PC-3 (cell line): ENCODE data around the gene OGFRL1. TPM values are rescaled to one million over a fixed set of nuclear protein-coding genes. Genes with fewer than 3 reads are reported as not detected.

Source experiments
- ATAC-seq: fragments of 200-7000 bp; cut with Tn5 transposase; 2 replicates; pipeline ENCODE4 v1.9.1; 2020; ENCODE audit warnings: mild to moderate bottlenecking, moderate library complexity
- BruUV-seq: library from RNA; stranded (reverse); fragments of 400-500 nt; replicated peaks from 2 replicates; lab custom pipeline; 2021; lab: Mats Ljungman, UMichigan
- CTCF ChIA-PET: fragments of 300-600 bp; sonication (Branson Sonifier 250); formaldehyde crosslinking; loops from one replicate; lab custom pipeline; 2022; ENCODE audit warnings: antibody characterized with exemption; lab: Charles Lee
- POLR2A ChIA-PET: fragments of 300-600 bp; sonication (Branson Sonifier 250); formaldehyde crosslinking; loops from one replicate; lab custom pipeline; 2022; ENCODE audit warnings: antibody characterized with exemption; ENCODE audit not compliant: unreplicated experiment; lab: Charles Lee
- DNase-seq: peaks from one replicate; pipeline ENCODE4 v3.0.0-alpha.2; 2015
- H2AFZ ChIP-seq: fragments of 300-600 bp; sonication (generic); 2 replicates; pipeline ENCODE4 v1.6.0; 2016; ENCODE audit warnings: antibody characterized with exemption, low read length
- H3F3A ChIP-seq: fragments of 300-600 bp; sonication (generic); one replicate; pipeline ENCODE4 v1.6.0; 2017; ENCODE audit warnings: antibody characterized with exemption, low read length, control low read depth, mild to moderate bottlenecking; ENCODE audit not compliant: unreplicated experiment
- H3K27ac ChIP-seq: fragments of 300-600 bp; sonication (generic); 2 replicates; pipeline ENCODE4 v1.5.1; 2016; ENCODE audit warnings: mild to moderate bottlenecking, low read length
- H3K27me3 ChIP-seq: fragments of 300-600 bp; sonication (generic); 2 replicates; pipeline ENCODE4 v1.6.1; 2016; ENCODE audit warnings: low read length, mixed read lengths
- H3K36me3 ChIP-seq: fragments of 300-600 bp; sonication (generic); 2 replicates; pipeline ENCODE4 v1.6.1; 2016; ENCODE audit warnings: low read depth, mixed run types, low read length, mixed read lengths
- H3K4me1 ChIP-seq: fragments of 300-600 bp; sonication (generic); 2 replicates; pipeline ENCODE4 v1.5.1; 2016; ENCODE audit warnings: low read length; ENCODE audit not compliant: insufficient read depth
- H3K4me2 ChIP-seq: fragments of 300-600 bp; sonication (generic); 2 replicates; pipeline ENCODE4 v1.6.0; 2016; ENCODE audit warnings: low read length
- H3K4me3 ChIP-seq: fragments of 300-600 bp; sonication (generic); 2 replicates; pipeline ENCODE4 v1.5.1; 2016; ENCODE audit warnings: mild to moderate bottlenecking, low read length, mixed read lengths
- H3K79me2 ChIP-seq: fragments of 300-600 bp; sonication (generic); 2 replicates; pipeline ENCODE4 v1.6.1; 2017; ENCODE audit warnings: low read length, mixed read lengths
- H3K9ac ChIP-seq: fragments of 300-600 bp; sonication (generic); 2 replicates; pipeline ENCODE4 v1.6.0; 2016; ENCODE audit warnings: mild to moderate bottlenecking, low read length
- H3K9me2 ChIP-seq: fragments of 300-600 bp; sonication (generic); replicated peaks from 2 replicates; pipeline ENCODE4 v1.6.1; 2016; ENCODE audit warnings: mixed run types, low read length, mixed read lengths
- H3K9me3 ChIP-seq: fragments of 300-600 bp; sonication (generic); 2 replicates; pipeline ENCODE4 v1.6.1; 2016; ENCODE audit warnings: low read length, mixed read lengths
- H4K20me1 ChIP-seq: fragments of 300-600 bp; sonication (generic); 2 replicates; pipeline ENCODE4 v1.6.1; 2016; ENCODE audit warnings: low read length, mixed read lengths
- EZH2 ChIP-seq: fragments of 300-600 bp; sonication (generic); IDR thresholded peaks from one replicate; pipeline ENCODE4 v1.6.1; 2017; ENCODE audit warnings: antibody characterized with exemption, mild to moderate bottlenecking, low read length; ENCODE audit not compliant: unreplicated experiment
- EZH2phosphoT487 ChIP-seq: fragments of 300-600 bp; sonication (generic); IDR thresholded peaks from 2 replicates; pipeline ENCODE4 v1.6.1; 2018; ENCODE audit warnings: mild to moderate bottlenecking, antibody characterized with exemption, low read length, borderline replicate concordance
- intact Hi-C: fragments of 100-400 bp; cut with micrococcal nuclease; formaldehyde crosslinking; loops from 2 replicates; pipeline ENCODE4 v1.9.0; 2023
- total RNA-seq: library from RNA; depleted of rRNA; stranded (reverse); fragments of >200 nt; gene quantifications from 2 replicates; pipeline ENCODE4 v1.2.3, GENCODE V29; 2014
- TF ChIP-seq, protein P1 (sequence below): fragments of 300-600 bp; sonication (generic); conservative IDR thresholded peaks from 2 replicates; pipeline ENCODE4 v1.5.1; 2017; ENCODE audit warnings: antibody characterized with exemption, low read depth, mild to moderate bottlenecking, low read length

Gene OGFRL1
- total RNA-seq, 1 experiment from 2014 or later: 5.2 TPM

DNA sequence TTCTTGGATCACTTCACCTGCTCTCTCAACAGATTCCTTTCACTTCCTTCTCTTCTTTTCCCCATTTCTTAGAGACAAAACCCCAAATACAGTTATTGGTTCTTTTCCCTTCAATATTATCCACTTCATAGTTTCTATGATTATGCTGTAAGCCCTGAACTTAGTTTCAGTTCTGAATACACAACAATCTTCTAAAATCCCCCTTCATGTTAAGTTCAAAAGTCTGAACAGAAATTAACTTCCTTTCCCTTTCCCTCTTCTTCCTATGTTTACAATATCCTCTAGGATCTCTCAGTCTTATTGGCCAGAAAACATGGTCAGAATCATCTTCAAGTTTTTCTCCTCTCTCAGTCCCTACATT lies 57.7 kb downstream of the OGFRL1 start:
- H3K36me3 ChIP-seq: no peaks in the 10 kb centered on the region
- no peak overlapping the region for H3K4me2 ChIP-seq
- H3K9ac ChIP-seq: no peak overlapping the region
- no peaks in the 10 kb centered on the region for H3K9me2 ChIP-seq
- H3K27me3 ChIP-seq: no peaks in the 10 kb centered on the region
- no peaks in the 10 kb centered on the region for H3K9me3 ChIP-seq
- intact Hi-C loops: no loop called here
- no peaks in the 10 kb centered on the region for H4K20me1 ChIP-seq
- TF ChIP-seq, protein P1, sequence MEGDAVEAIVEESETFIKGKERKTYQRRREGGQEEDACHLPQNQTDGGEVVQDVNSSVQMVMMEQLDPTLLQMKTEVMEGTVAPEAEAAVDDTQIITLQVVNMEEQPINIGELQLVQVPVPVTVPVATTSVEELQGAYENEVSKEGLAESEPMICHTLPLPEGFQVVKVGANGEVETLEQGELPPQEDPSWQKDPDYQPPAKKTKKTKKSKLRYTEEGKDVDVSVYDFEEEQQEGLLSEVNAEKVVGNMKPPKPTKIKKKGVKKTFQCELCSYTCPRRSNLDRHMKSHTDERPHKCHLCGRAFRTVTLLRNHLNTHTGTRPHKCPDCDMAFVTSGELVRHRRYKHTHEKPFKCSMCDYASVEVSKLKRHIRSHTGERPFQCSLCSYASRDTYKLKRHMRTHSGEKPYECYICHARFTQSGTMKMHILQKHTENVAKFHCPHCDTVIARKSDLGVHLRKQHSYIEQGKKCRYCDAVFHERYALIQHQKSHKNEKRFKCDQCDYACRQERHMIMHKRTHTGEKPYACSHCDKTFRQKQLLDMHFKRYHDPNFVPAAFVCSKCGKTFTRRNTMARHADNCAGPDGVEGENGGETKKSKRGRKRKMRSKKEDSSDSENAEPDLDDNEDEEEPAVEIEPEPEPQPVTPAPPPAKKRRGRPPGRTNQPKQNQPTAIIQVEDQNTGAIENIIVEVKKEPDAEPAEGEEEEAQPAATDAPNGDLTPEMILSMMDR: no peak
- TF ChIP-seq EZH2 (no peak), EZH2phosphoT487 (no peak)
- POLR2A ChIA-PET: no interaction called here
- no peaks in the 10 kb centered on the region for H3F3A ChIP-seq
- BruUV-seq: no TSS peak
- no peak overlapping the region for H3K4me3 ChIP-seq
- CTCF ChIA-PET: no interaction called here
- H3K4me1 ChIP-seq: peaks cover 11% of the 10 kb centered on the region
- ATAC-seq (no peak), DNase-seq (no peak)
- H2AFZ ChIP-seq: no peak overlapping the region
- no peak overlapping the region for H3K27ac ChIP-seq
- H3K79me2 ChIP-seq: no peaks in the 10 kb centered on the region

DNA sequence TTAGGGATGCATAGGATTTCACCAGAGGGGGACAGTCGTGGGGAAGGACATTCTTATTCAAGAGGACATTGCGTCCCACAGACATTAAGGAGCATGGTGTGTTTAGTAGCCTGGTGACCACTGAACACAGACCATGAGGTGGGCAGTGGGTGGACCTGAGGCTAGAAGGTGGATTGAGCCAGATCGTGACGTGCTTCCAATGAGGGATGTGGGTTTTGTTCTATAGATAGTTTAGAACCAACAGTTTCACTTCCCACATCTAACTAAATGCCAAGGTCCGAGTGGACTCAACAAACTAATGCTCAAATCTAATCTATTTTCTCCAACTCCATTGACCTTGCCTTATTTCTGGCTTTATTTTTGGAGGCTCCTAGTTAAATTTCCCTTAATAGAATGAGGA lies 58.5 kb downstream of the OGFRL1 start:
- Histone ChIP-seq H3F3A (no peaks in the 10 kb centered on the region), H3K4me2 (no peak overlapping the region), H3K4me1 (peaks cover 11% of the 10 kb centered on the region), H3K27ac (no peak overlapping the region), H3K9ac (no peak overlapping the region), H3K27me3 (no peaks in the 10 kb centered on the region), H3K4me3 (no peak overlapping the region), H3K79me2 (no peaks in the 10 kb centered on the region), H3K36me3 (no peaks in the 10 kb centered on the region), H2AFZ (no peak overlapping the region), H4K20me1 (no peaks in the 10 kb centered on the region), H3K9me3 (no peaks in the 10 kb centered on the region), H3K9me2 (no peaks in the 10 kb centered on the region)
- ATAC-seq (no peak), DNase-seq (no peak)
- intact Hi-C loops: no loop called here
- POLR2A ChIA-PET: no interaction called here
- no TSS peak for BruUV-seq
- TF ChIP-seq, protein P1: no peak
- TF ChIP-seq EZH2 (no peak), EZH2phosphoT487 (no peak)
- CTCF ChIA-PET: no interaction called here

DNA sequence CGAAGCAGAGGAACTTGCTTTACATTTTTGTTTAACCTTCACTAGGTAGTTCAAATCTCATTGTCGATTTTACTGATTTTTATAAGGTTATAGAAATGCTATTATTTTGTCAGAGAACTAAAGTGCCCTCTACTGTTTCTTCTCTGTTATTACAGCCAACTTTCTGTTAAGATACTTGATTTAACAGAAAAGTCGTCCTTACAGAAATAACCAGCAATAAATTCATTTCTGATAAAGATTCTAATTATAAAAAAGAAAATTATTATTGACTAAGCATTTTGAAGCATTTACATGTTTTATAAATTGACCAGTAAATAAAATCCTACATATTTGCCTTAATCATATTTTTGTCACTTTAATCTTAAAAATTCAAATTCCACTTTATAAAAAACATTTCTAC lies 60.8 kb downstream of the OGFRL1 start:
- Histone ChIP-seq H3K9me3 (no peaks in the 10 kb centered on the region), H3K79me2 (no peaks in the 10 kb centered on the region), H2AFZ (no peak overlapping the region), H3K27me3 (no peaks in the 10 kb centered on the region), H3F3A (no peaks in the 10 kb centered on the region), H3K4me3 (no peak overlapping the region), H3K4me2 (no peak overlapping the region), H3K9ac (0 out of 2 replicates have a peak overlapping the region, but pooled peaks have one; percentile 19), H3K36me3 (no peaks in the 10 kb centered on the region), H3K4me1 (peaks cover 11% of the 10 kb centered on the region), H3K27ac (peak overlapping the region; percentile 46), H3K9me2 (no peaks in the 10 kb centered on the region), H4K20me1 (no peaks in the 10 kb centered on the region)
- ATAC-seq: no peak
- TF ChIP-seq, protein P1: peak; percentile 66
- TF ChIP-seq EZH2phosphoT487: no peak
- POLR2A ChIA-PET: no interaction called here
- DNase-seq: peak; percentile 65
- intact Hi-C loops: loop anchor here (1.0 kb wide), 2 partner anchors 154 to 159 kb away; no protein-coding TSS in a partner anchor
- CTCF ChIA-PET: no interaction called here
- no TSS peak for BruUV-seq
